ENCODE results near the gene FGF3. TPM values are rescaled to one million over a fixed set of nuclear protein-coding genes. Genes with fewer than 3 reads are reported as not detected.

The FGF3 gene
- total RNA-seq, 4 donors from 2014 or later, result not detected

GRCh38 chr11:69787906-69788305 lies 31.3 kb downstream of the FGF3 start:
- 86 to 89% methylated on average over 9 of the region's 10 CpGs for WGBS, 2 donors
- Histone ChIP-seq H3K4me3 (no peak overlapping the region), H3K27me3 (no peaks in the 10 kb centered on the region), H3K27ac (no peak overlapping the region), H3K36me3 (no peaks in the 10 kb centered on the region), H3K9me3 (peaks cover 0 to 3% (median 0%) of the 10 kb centered on the region in 4 donors), H3K4me1 (no peaks in the 10 kb centered on the region)
- no peak for DNase-seq (ENCODE audit: low spot score in 2 of 2)
- TF ChIP-seq POLR2A (IDR thresholded peaks at IDR 0.05) (no peak), CTCF (IDR thresholded peaks at IDR 0.05) (no peak), EP300 (IDR thresholded peaks at IDR 0.05) (no peak)

- H3K27ac ChIP-seq, result no peak overlapping the region
- H3K9me3 ChIP-seq, result no peaks in the 10 kb centered on the region
- no peaks in the 10 kb centered on the region for H3K4me1 ChIP-seq
- H3K27me3 ChIP-seq, result no peaks in the 10 kb centered on the region
- no peak overlapping the region for H3K4me3 ChIP-seq
- TF ChIP-seq EP300 (IDR thresholded peaks at IDR 0.05) (no peak), CTCF (IDR thresholded peaks at IDR 0.05) (no peak), POLR2A (IDR thresholded peaks at IDR 0.05) (no peak)
- DNase-seq (ENCODE audit: low spot score in 2 of 2), result no peak
- no peaks in the 10 kb centered on the region for H3K36me3 ChIP-seq
- 46 to 66% methylated on average over 4 of the region's 4 CpGs for WGBS, 2 donors
Measured at GRCh38 chr11:69787457-69787856, 31.8 kb downstream of the FGF3 start.

- WGBS, 2 donors, result 75 to 80% methylated on average over 8 of the region's 8 CpGs
- no peak for TF ChIP-seq POLR2A (IDR thresholded peaks at IDR 0.05)
- no peak for TF ChIP-seq EP300 (IDR thresholded peaks at IDR 0.05)
- TF ChIP-seq CTCF (IDR thresholded peaks at IDR 0.05), result no peak
- H3K9me3 ChIP-seq, result no peaks in the 10 kb centered on the region
- H3K4me3 ChIP-seq, result no peak overlapping the region
- no peaks in the 10 kb centered on the region for H3K4me1 ChIP-seq
- peaks cover 0 to 1% of the 10 kb centered on the region in 2 donors for H3K27me3 ChIP-seq
- no peaks in the 10 kb centered on the region for H3K36me3 ChIP-seq
- DNase-seq (ENCODE audit: low spot score in 2 of 2), result no peak
- H3K27ac ChIP-seq, result no peak overlapping the region
Measured at GRCh38 chr11:69781241-69781640, 38.0 kb downstream of the FGF3 start.

DNA sequence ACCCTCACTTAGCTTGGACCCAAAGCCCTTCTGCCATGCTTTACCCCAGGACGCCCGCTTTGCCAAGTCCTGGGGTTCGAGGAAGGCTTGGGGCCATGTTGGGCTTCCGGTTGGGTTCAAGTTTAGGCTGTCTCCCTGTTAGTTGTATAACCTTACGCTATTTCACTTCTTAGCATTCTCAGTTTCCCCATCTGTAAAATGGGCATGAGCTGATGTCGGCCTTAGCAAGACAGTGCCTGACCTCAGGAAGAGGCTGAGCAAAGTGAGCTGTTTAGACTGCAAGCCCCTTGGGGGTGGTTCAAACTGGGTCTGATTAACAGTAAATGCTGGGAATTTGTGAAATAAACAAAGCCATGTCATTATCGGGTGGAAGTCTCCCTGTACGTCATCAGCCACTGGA lies 40.8 kb downstream of the FGF3 start:
- peaks cover 0 to 25% of the 10 kb centered on the region in 2 donors for H3K27me3 ChIP-seq
- peaks cover 0 to 10% (median 0%) of the 10 kb centered on the region in 4 donors for H3K4me1 ChIP-seq
- TF ChIP-seq CTCF (IDR thresholded peaks at IDR 0.05), result no peak
- no peak for TF ChIP-seq EP300 (IDR thresholded peaks at IDR 0.05)
- no peak for TF ChIP-seq POLR2A (IDR thresholded peaks at IDR 0.05)
- 81 to 84% methylated on average over 8 of the region's 8 CpGs for WGBS, 2 donors
- H3K9me3 ChIP-seq, result no peaks in the 10 kb centered on the region
- no peaks in the 10 kb centered on the region for H3K36me3 ChIP-seq
- no peak overlapping the region for H3K27ac ChIP-seq
- H3K4me3 ChIP-seq, result no peak overlapping the region
- no peak for DNase-seq (ENCODE audit: low spot score in 2 of 2)

- TF ChIP-seq CTCF (IDR thresholded peaks at IDR 0.05) (no peak), EP300 (IDR thresholded peaks at IDR 0.05) (peak in 1 of 2 donors; percentile 47)
- H3K27me3 ChIP-seq, result peaks cover 0 to 25% of the 10 kb centered on the region in 2 donors
- WGBS, 2 donors, result 1 to 3% methylated on average over 38 to 57 of the region's 66 CpGs
Measured at GRCh38 chr11:69775163-69775755, 44.0 kb downstream of the FGF3 start, which contains the start of gene FGF4. TSS of gene FGF4 (minus strand) at chr11:69775341. CDS start at chr11:69775084, 257 bp downstream.

More at GRCh38 chr11:69775163-69775755, 44.0 kb downstream of the FGF3 start, which contains the start of gene FGF4:
- no peaks in the 10 kb centered on the region for H3K36me3 ChIP-seq
- peak within 1 kb of the TSS in 3 of 4 donors; percentile 5 to 48 (median 19) for H3K4me3 ChIP-seq
- peak within 1 kb of the TSS in 2 of 4 donors; percentile 26 to 80 for H3K27ac ChIP-seq
- no peaks in the 10 kb centered on the region for H3K9me3 ChIP-seq
- H3K4me1 ChIP-seq, result peaks cover 0 to 10% (median 0%) of the 10 kb centered on the region in 4 donors
- no peak for DNase-seq (ENCODE audit: low spot score in 2 of 2)
